ENCODE data around the gene NPLOC4. TPM values are rescaled to one million over a fixed set of nuclear protein-coding genes. Genes with fewer than 3 reads are reported as not detected.

NPLOC4 gene
- total and polyA plus RNA-seq, 11 donors, result 28.2 to 133 (median 99.2) TPM

DNA sequence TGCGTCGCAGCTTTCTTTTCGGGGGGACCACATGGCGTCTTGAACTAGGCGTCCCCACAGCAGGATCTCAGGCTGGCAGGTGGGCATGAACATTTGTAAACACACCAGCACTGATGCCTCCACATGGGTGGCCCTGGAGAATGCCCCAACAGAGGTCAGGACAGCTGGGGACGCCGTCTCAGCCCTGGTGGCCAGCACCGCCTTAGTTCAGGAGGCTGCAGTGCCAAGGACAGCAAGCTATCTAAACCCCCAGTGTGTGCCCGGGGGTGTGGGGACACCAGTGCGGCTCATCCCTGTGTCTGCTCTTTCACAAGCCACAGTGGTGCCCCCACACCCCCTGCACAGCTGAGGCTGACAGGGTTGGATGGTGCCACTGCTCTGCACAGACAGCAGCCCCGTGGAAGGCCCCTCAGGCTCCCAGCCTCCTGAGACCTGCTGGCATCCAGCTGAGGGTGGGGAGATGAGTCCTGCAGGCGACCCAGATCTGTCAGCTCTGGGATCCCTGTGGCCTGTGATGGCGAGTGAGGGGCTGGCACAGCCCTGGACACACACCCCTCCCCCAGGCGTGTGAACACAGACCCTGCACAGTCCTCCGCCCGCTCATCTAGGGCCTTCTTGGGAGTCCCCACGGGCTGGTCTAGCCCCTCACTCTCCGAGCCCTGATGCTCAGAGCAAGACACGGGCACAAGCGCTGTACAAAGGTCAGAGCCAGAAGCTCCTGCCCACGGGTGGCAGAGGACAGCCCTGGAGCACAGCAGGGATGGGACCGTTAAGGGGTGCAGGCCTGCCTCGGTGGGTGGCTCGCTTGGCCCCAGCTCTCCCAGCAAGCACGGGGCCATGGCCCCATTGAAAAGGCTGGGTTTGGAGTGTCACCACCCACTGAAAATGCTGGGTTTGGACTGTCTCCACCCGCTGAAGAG, 98.0 kb downstream of the NPLOC4 start:
- no peak overlapping the region for H3K27ac ChIP-seq
- TF ChIP-seq CTCF (IDR thresholded peaks at IDR 0.05) (no peak), POLR2A (IDR thresholded peaks at IDR 0.05) (no peak)
- peaks cover 0 to 33% (median 17%) of the 10 kb centered on the region in 12 donors for H3K4me1 ChIP-seq
- no peak for ATAC-seq
- intact Hi-C loops (cut with DNase I), result loop anchor here in 7 of 10 donors (5.0 to 10.0 kb wide), 3 partner anchors 64 to 397 kb away; no protein-coding TSS in a partner anchor
- 87 to 95% (median 92%) methylated on average over 18 to 26 of the region's 26 CpGs for WGBS, 4 donors
- H3K27me3 ChIP-seq, result peaks cover 0 to 36% (median 27%) of the 10 kb centered on the region in 9 donors
- no peaks in the 10 kb centered on the region for H3K9me3 ChIP-seq
- no peak overlapping the region for H3K4me3 ChIP-seq
- peaks cover 0 to 48% (median 23%) of the 10 kb centered on the region in 9 donors for H3K36me3 ChIP-seq
- DNase-seq, result peak in 1 of 5 donors; percentile 21

GRCh38 chr17:81537856-81538555, 98.9 kb downstream of the NPLOC4 start:
- Histone ChIP-seq H3K27me3 (peaks cover 0 to 36% (median 30%) of the 10 kb centered on the region in 9 donors), H3K4me3 (no peak overlapping the region), H3K27ac (no peak overlapping the region), H3K36me3 (peaks cover 0 to 39% (median 22%) of the 10 kb centered on the region in 9 donors), H3K4me1 (peaks cover 0 to 27% (median 17%) of the 10 kb centered on the region in 12 donors), H3K9me3 (no peaks in the 10 kb centered on the region)
- peak in 1 of 5 donors; percentile 25 for DNase-seq
- intact Hi-C loops (cut with DNase I), result loop anchor here in 7 of 10 donors (5.0 to 10.0 kb wide), 3 partner anchors 63 to 396 kb away; no protein-coding TSS in a partner anchor
- peak in 1 of 4 donors; percentile 1 for ATAC-seq
- WGBS, 4 donors, result 72 to 76% (median 73%) methylated on average over 24 to 26 of the region's 26 CpGs
- TF ChIP-seq CTCF (IDR thresholded peaks at IDR 0.05) (peak in 1 of 12 donors; percentile 6), POLR2A (IDR thresholded peaks at IDR 0.05) (no peak)

- Histone ChIP-seq H3K4me3 (no peak overlapping the region), H3K4me1 (peaks cover 0 to 21% (median 16%) of the 10 kb centered on the region in 12 donors), H3K27ac (no peak overlapping the region), H3K9me3 (no peaks in the 10 kb centered on the region), H3K27me3 (peaks cover 0 to 36% (median 30%) of the 10 kb centered on the region in 9 donors), H3K36me3 (peaks cover 0 to 33% (median 16%) of the 10 kb centered on the region in 9 donors)
- DNase-seq (no peak), ATAC-seq (peak; percentile 37 to 68 (median 55))
- intact Hi-C loops (cut with DNase I), result loop anchor here in 7 of 10 donors (5.0 to 10.0 kb wide), 3 partner anchors 63 to 395 kb away; no protein-coding TSS in a partner anchor
- WGBS, 4 donors, result 6 to 11% (median 8%) methylated on average over 8 to 17 of the region's 17 CpGs
- TF ChIP-seq CTCF (IDR thresholded peaks at IDR 0.05) (peak; percentile 50 to 73 (median 65)), POLR2A (IDR thresholded peaks at IDR 0.05) (no peak)
Observed at GRCh38 chr17:81537343-81537855, 99.5 kb downstream of the NPLOC4 start.

Data from heart left ventricle (tissue), 16 donors.